LNCaP clone FGC (cell line): ENCODE results near the gene AMN.

Experiments
- DNase-seq: peaks from one replicate; pipeline ENCODE4 v3.0.0-alpha.2; 2011; ENCODE audit warnings: low read depth
- H3K4me3 ChIP-seq: 2 replicates; pipeline ENCODE4 v1.5.1; 2011; ENCODE audit warnings: mild to moderate bottlenecking, low read depth, low read length, control low read depth
- CTCF ChIP-seq: IDR thresholded peaks from 2 replicates; pipeline ENCODE4 v1.5.1; 2012; ENCODE audit warnings: mild to moderate bottlenecking; ENCODE audit not compliant: control insufficient read depth, insufficient read depth; ENCODE audit errors: extremely low read depth

The AMN gene

GRCh38 chr14:102913341-102914211 is 8.9 kb upstream of the AMN start:
- DNase-seq, result no peak
- no peak overlapping the region for H3K4me3 ChIP-seq
- TF ChIP-seq CTCF, result no peak

DNA sequence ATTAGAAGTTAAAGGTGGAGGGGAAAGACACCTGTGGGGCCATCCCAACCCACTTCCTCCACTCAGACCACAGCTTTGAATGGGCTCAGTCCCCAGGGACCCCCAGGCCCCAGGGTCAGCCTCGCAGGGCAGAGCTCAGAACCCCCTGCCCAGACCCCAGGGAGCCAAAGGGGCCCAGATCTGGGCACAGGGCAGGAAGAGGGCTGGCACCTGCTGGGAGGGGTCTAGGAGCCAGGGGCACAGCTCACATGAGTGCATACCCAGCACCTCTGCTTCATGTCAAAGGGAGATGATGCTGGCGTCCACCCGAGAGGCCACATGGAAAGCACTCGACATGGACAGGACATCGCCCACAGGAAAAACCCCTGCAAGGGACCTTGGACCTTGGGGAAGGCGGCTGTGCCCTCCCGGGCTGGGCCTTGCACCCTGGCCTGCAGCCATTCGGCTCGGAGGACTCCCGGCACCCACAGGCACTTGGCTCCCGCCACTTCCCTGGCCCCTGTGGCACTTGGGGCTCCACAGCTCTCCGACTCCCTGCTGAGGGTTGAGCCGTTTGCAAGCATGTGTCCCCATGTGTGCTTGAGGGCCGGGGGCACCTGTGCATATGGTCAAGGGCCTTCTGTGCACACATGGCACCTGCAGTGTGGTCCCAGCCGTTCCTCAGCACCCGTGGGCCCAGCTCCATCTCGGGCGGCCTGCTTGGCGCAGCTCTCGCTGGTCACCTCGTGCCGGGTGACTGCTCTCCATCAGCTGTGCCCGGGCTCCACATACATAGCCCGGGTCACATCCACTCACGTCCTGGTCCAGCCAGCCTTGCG is 7.8 kb upstream of the AMN start:
- DNase-seq, result no peak
- no peak for TF ChIP-seq CTCF
- H3K4me3 ChIP-seq, result no peak overlapping the region

GRCh38 chr14:102915292-102916110 is 7.0 kb upstream of the AMN start:
- no peak overlapping the region for H3K4me3 ChIP-seq
- TF ChIP-seq CTCF, result no peak
- DNase-seq, result no peak

- DNase-seq, result no peak
- TF ChIP-seq CTCF, result no peak
- no peak overlapping the region for H3K4me3 ChIP-seq
These were observed 6.0 kb upstream of the AMN start for GRCh38 chr14:102916347-102917055.

GRCh38 chr14:102917056-102917385 is 5.4 kb upstream of the AMN start:
- DNase-seq, result no peak
- no peak for TF ChIP-seq CTCF
- no peak overlapping the region for H3K4me3 ChIP-seq
